Neutrophil (primary cell): ENCODE data around the gene SOBP.

Experiments
- H3K27ac ChIP-seq: fragments of 200-600 bp; sonication (generic); 2 replicates; pipeline ENCODE4 v1.5.1; 2016; ENCODE audit warnings: mild to moderate bottlenecking, moderate library complexity
- H3K27me3 ChIP-seq: fragments of 200-600 bp; sonication (generic); 2 replicates; pipeline ENCODE4 v1.6.0; 2016; ENCODE audit warnings: mild to moderate bottlenecking
- H3K36me3 ChIP-seq: fragments of 200-600 bp; sonication (generic); 2 replicates; pipeline ENCODE4 v1.5.1; 2017
- H3K4me1 ChIP-seq, 2 experiments: fragments of 200-600 bp in 1 of 2; sonication (generic) in 1 of 2; 1 replicate in 1 of 2; 2 replicates in 1 of 2; pipeline versions ENCODE4 v1.5.1 to v1.6.1; 2013 to 2016; ENCODE audit warnings: low read depth in 1 of 2, low read length in 1 of 2, mild to moderate bottlenecking in 1 of 2, moderate library complexity in 1 of 2; ENCODE audit not compliant: control insufficient read depth in 1 of 2, insufficient read depth in 1 of 2
- H3K4me3 ChIP-seq, 2 experiments: fragments of 200-600 bp in 1 of 2; sonication (generic) in 1 of 2; 1 replicate in 1 of 2; 2 replicates in 1 of 2; pipeline ENCODE4 v1.5.1; 2013 to 2016; ENCODE audit warnings: low read depth in 1 of 2, low read length in 1 of 2, mild to moderate bottlenecking in 1 of 2, moderate library complexity in 1 of 2
- H3K9me3 ChIP-seq: fragments of 200-600 bp; sonication (generic); 2 replicates; pipeline ENCODE4 v1.5.1; 2016
- TF ChIP-seq, protein P1 (sequence below): fragments of 200-600 bp; sonication (generic); IDR thresholded peaks from 2 replicates; pipeline ENCODE4 v1.5.1; 2016; ENCODE audit warnings: antibody characterized with exemption

Gene SOBP

DNA sequence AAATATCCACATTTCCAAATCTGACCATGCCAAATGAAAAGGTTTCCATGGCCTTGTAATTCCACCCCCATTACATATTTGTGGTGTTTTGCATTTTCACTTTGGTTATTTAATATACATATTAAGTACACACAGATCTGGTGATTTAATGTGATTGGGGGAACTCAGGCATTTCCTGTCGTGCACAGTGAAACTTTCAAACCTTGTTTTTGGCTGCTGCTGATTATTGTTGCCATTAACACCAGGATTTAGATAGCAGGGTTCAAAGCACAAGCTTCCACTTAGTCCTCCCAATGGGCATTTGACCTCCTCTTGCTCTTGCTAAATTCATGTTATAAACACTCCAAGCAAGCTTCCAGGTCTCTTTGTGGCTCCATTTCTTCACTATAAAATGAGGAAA lies 166.5 kb downstream of the SOBP start:
- no peaks in the 10 kb centered on the region for H3K9me3 ChIP-seq
- peaks cover 25% of the 10 kb centered on the region for H3K27me3 ChIP-seq
- TF ChIP-seq, protein P1, sequence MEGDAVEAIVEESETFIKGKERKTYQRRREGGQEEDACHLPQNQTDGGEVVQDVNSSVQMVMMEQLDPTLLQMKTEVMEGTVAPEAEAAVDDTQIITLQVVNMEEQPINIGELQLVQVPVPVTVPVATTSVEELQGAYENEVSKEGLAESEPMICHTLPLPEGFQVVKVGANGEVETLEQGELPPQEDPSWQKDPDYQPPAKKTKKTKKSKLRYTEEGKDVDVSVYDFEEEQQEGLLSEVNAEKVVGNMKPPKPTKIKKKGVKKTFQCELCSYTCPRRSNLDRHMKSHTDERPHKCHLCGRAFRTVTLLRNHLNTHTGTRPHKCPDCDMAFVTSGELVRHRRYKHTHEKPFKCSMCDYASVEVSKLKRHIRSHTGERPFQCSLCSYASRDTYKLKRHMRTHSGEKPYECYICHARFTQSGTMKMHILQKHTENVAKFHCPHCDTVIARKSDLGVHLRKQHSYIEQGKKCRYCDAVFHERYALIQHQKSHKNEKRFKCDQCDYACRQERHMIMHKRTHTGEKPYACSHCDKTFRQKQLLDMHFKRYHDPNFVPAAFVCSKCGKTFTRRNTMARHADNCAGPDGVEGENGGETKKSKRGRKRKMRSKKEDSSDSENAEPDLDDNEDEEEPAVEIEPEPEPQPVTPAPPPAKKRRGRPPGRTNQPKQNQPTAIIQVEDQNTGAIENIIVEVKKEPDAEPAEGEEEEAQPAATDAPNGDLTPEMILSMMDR = no peak
- no peak overlapping the region for H3K4me3 ChIP-seq
- H3K4me1 ChIP-seq = peaks cover 52% of the 10 kb centered on the region in 2 experiments
- no peak overlapping the region for H3K27ac ChIP-seq
- no peaks in the 10 kb centered on the region for H3K36me3 ChIP-seq

DNA sequence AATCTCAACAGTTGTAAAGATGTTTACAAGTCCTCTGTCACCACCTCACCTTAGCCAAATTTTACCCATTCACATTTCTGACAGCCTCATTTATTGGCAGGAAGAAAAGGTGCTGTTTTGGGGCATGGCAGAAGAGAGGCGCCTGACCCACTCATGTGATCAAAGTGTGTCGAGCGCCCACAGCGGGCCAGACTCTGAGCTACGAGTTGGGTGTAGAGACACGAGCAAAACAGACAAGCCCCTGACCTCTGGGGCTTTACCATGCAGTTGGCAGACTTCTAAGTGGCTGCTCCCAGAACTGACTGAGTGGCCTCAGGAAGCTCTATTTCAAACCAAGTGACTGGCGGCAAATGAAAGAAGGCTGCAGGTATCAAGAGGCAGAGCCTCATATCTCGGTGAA lies 167.0 kb downstream of the SOBP start:
- Histone ChIP-seq H3K27me3 (peaks cover 29% of the 10 kb centered on the region), H3K4me3 (no peak overlapping the region), H3K36me3 (no peaks in the 10 kb centered on the region), H3K4me1 (peaks cover 52% of the 10 kb centered on the region in 2 experiments), H3K9me3 (no peaks in the 10 kb centered on the region), H3K27ac (no peak overlapping the region)
- TF ChIP-seq, protein P1 = no peak

DNA sequence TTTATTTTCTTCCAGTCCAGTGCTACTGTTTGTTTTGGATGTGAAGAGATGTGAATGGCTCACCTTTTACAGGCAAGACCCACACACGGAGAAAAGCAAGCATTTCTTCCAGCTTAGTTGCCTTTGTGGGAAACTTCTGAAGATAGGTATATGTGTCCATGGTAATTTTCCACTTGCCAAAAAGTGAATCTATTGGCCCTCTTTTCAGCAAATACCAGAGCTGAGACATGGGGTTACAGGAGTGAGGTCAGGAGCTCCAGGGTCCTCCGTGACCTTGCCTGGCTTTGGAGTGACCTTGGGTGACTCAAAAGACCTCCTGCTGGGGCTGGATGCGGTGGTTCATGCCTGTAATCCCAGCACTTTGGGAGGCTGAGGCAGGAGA lies 167.4 kb downstream of the SOBP start:
- no peaks in the 10 kb centered on the region for H3K9me3 ChIP-seq
- no peak overlapping the region for H3K4me3 ChIP-seq
- peaks cover 34% of the 10 kb centered on the region for H3K27me3 ChIP-seq
- peaks cover 52% of the 10 kb centered on the region in 2 experiments for H3K4me1 ChIP-seq
- TF ChIP-seq, protein P1 = no peak
- H3K27ac ChIP-seq = no peak overlapping the region
- H3K36me3 ChIP-seq = no peaks in the 10 kb centered on the region

DNA sequence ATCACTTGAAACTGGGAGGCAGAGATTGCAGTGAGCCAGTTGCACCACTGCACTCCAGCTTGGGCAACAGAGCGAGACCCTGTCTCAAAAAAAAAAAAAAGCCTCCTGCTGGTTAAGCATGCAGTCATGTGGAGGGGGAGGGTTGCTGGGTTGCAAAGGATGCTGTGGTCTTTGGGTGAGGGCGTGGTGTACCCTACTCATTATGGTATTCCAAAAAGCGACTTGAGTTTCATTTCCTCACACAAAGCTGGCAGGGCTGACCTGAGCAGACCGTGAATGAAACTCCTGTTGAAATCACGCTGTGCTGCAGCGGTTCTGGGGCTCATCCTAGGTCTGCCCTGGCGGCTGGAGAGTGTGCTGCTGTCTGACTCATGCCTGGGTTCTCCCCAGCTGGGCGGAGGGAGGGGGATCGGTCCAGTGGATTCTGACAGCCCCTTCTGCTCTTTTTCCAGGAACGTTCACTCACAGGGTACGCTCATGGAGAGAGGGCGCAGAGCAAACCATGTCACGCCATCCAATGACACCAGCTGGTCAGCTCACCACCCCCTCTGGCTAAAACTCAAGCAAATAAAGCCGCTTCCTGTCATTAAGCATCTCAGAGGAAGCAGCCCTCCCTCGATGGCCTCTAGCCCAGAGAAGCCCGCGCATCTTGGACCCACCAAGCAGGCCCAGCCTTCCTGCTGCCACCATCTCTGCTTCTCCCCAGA lies 168.0 kb downstream of the SOBP start:
- peaks cover 40% of the 10 kb centered on the region for H3K27me3 ChIP-seq
- no peak overlapping the region for H3K27ac ChIP-seq
- no peak overlapping the region for H3K4me3 ChIP-seq
- H3K4me1 ChIP-seq = peaks cover 47% of the 10 kb centered on the region in 2 experiments
- H3K9me3 ChIP-seq = no peaks in the 10 kb centered on the region
- TF ChIP-seq, protein P1 = no peak
- no peaks in the 10 kb centered on the region for H3K36me3 ChIP-seq

DNA sequence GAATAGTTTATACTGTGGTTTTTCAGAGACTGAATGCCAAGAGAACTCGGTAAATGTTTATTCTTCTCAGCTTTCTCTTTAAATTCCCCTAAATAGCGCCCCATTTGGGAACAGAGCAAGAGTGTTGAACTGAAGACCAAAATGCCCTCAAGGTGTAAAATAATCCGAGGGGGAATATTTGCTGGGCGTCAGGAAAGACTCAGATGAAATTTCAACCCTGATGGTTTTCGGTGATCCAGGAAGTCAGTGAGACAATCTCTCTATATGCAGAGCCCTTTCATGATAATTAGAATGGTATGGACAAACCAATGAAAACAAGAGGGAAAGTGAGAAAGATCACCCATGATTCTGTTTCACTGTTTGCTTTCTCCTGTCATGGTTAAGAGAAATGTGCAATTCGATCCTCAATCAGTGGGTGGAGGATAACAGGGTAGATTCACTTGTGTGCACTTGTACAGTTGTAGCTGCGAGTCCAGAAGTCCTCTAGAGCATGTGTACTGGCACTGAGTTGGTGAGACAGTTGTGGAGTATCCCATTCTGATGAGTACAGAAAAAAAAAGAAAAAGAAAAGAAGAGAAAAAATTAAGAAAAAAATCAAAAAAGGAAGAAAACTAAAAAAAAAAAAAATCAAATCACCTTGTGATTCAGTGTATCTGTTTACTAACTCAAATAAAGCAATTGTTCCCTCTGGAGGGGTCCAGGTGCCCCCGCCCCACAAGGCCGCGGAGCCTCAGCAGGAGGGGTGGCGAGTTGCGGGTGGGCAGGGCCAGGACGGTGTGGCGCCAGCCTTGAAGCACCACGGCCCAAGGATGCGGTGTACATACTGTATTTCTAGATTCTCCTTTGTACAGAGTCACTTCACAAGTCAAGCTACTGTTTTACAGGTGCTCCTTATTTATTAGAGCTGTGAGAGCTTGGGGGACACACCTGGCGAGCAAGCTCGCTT lies 169.3 kb downstream of the SOBP start:
- no peak overlapping the region for H3K4me3 ChIP-seq
- peaks cover 34% of the 10 kb centered on the region in 2 experiments for H3K4me1 ChIP-seq
- TF ChIP-seq, protein P1 = no peak
- H3K27ac ChIP-seq = no peak overlapping the region
- no peaks in the 10 kb centered on the region for H3K36me3 ChIP-seq
- H3K9me3 ChIP-seq = no peaks in the 10 kb centered on the region
- peaks cover 53% of the 10 kb centered on the region for H3K27me3 ChIP-seq
